HCT116 (cell line): ENCODE results near the gene HMCN2.

ENCODE experiments used
- EZH2phosphoT487 ChIP-seq: fragments of 200-600 bp; IDR thresholded peaks from 2 replicates; pipeline ENCODE4 v1.6.1; 2018; ENCODE audit warnings: antibody characterized with exemption, borderline replicate concordance
- JUND ChIP-seq: IDR thresholded peaks from 2 replicates; pipeline ENCODE4 v1.6.1; 2012
- POLR2A ChIP-seq: IDR thresholded peaks from 2 replicates; pipeline ENCODE4 v1.7.0; 2011; ENCODE audit warnings: borderline replicate concordance; ENCODE audit not compliant: insufficient read depth, insufficient read length; ENCODE audit errors: extremely low read depth
- POLR2AphosphoS5 ChIP-seq: IDR thresholded peaks from 2 replicates; pipeline ENCODE4 v1.6.1; 2011; ENCODE audit warnings: mild to moderate bottlenecking, low read depth, low read length, moderate library complexity
- RAD21 ChIP-seq: IDR thresholded peaks from 2 replicates; pipeline ENCODE4 v1.6.1; 2012; ENCODE audit warnings: low read depth, mild to moderate bottlenecking
- SIN3A ChIP-seq: IDR thresholded peaks from 2 replicates; pipeline ENCODE4 v1.6.1; 2012; ENCODE audit warnings: low read depth
- SP1 ChIP-seq: IDR thresholded peaks from 2 replicates; pipeline ENCODE4 v1.6.1; 2012; ENCODE audit warnings: low read depth
- SRF ChIP-seq: IDR thresholded peaks from 2 replicates; pipeline ENCODE4 v1.6.1; 2012; ENCODE audit warnings: low read depth
- YY1 ChIP-seq: IDR thresholded peaks from 2 replicates; pipeline ENCODE4 v1.6.1; 2011; ENCODE audit warnings: low read length, low read depth, moderate library complexity, mild to moderate bottlenecking; ENCODE audit not compliant: insufficient replicate concordance; ENCODE audit errors: extremely low read depth
- ZFX ChIP-seq: fragments of 450-650 bp; IDR thresholded peaks from 2 replicates; pipeline ENCODE4 v1.6.1; 2017
- ZNF274 ChIP-seq: fragments of 200-500 bp; sonication (Bioruptor generic); IDR thresholded peaks from 2 replicates; pipeline ENCODE4 v1.6.1; 2014; ENCODE audit warnings: mild to moderate bottlenecking, low read depth, low read length, inconsistent platforms
- TF ChIP-seq, protein P1 (sequence below), 3 experiments: fragments of 200-600 bp in 1 of 3; sonication (generic) in 1 of 3; IDR thresholded peaks in 2 of 3; conservative IDR thresholded peaks in 1 of 3; 2 replicates each; pipeline ENCODE4 v1.5.1; 2012 to 2017; ENCODE audit warnings: low read depth in 2 of 3, low read length in 2 of 3, antibody characterized with exemption in 1 of 3, borderline replicate concordance in 1 of 3, control low read depth in 1 of 3, mild to moderate bottlenecking in 1 of 3, mixed read lengths in 1 of 3, mixed run types in 1 of 3, moderate library complexity in 1 of 3; ENCODE audit not compliant: insufficient read depth in 1 of 3
- TF ChIP-seq, protein P2 (sequence below): IDR thresholded peaks from 2 replicates; pipeline ENCODE4 v1.6.1; 2011; ENCODE audit warnings: mild to moderate bottlenecking, low read length, moderate library complexity; ENCODE audit not compliant: insufficient replicate concordance; ENCODE audit errors: extremely low read depth
- TF ChIP-seq, protein P3 (sequence below): IDR thresholded peaks from 2 replicates; pipeline ENCODE4 v1.6.1; 2012

DNA sequence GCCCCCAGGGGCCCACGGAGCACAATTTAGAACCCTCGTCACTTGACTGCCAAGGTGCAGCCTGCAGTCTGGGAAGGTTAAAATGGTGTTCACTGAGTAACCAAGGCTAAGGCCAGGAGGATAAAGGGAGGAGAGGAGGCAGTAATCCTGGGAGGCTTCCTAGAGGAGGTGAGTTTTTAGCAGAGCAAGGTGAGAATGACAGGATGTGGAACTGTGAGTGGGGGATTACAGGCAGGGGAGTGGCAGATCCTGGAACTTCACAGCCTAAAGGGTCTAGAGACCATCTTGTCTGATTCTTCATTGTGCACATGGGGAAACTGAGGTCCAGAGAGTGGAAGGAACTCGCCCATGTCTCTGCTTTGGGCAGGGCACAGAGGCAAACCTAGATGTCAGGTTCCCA, 136.7 kb downstream of the HMCN2 start:
- TF ChIP-seq POLR2A = no peak
- no peak for TF ChIP-seq ZFX
- TF ChIP-seq, protein P1, sequence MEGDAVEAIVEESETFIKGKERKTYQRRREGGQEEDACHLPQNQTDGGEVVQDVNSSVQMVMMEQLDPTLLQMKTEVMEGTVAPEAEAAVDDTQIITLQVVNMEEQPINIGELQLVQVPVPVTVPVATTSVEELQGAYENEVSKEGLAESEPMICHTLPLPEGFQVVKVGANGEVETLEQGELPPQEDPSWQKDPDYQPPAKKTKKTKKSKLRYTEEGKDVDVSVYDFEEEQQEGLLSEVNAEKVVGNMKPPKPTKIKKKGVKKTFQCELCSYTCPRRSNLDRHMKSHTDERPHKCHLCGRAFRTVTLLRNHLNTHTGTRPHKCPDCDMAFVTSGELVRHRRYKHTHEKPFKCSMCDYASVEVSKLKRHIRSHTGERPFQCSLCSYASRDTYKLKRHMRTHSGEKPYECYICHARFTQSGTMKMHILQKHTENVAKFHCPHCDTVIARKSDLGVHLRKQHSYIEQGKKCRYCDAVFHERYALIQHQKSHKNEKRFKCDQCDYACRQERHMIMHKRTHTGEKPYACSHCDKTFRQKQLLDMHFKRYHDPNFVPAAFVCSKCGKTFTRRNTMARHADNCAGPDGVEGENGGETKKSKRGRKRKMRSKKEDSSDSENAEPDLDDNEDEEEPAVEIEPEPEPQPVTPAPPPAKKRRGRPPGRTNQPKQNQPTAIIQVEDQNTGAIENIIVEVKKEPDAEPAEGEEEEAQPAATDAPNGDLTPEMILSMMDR (IDR thresholded peaks at IDR 0.05 in 2 of 3, conservative IDR thresholded peaks at IDR 0.05 in 1 of 3; ENCODE audit: borderline replicate concordance in 1 of 3, insufficient read depth in 1 of 3, low read depth in 2 of 3, low read length in 2 of 3) = no peak
- no peak for TF ChIP-seq SP1
- no peak for TF ChIP-seq ZNF274
- TF ChIP-seq RAD21 = no peak
- TF ChIP-seq SIN3A = no peak
- TF ChIP-seq YY1 = no peak
- no peak for TF ChIP-seq JUND
- TF ChIP-seq POLR2AphosphoS5 = no peak
- TF ChIP-seq, protein P2, sequence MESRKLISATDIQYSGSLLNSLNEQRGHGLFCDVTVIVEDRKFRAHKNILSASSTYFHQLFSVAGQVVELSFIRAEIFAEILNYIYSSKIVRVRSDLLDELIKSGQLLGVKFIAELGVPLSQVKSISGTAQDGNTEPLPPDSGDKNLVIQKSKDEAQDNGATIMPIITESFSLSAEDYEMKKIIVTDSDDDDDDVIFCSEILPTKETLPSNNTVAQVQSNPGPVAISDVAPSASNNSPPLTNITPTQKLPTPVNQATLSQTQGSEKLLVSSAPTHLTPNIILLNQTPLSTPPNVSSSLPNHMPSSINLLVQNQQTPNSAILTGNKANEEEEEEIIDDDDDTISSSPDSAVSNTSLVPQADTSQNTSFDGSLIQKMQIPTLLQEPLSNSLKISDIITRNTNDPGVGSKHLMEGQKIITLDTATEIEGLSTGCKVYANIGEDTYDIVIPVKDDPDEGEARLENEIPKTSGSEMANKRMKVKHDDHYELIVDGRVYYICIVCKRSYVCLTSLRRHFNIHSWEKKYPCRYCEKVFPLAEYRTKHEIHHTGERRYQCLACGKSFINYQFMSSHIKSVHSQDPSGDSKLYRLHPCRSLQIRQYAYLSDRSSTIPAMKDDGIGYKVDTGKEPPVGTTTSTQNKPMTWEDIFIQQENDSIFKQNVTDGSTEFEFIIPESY = no peak
- no peak for TF ChIP-seq EZH2phosphoT487
- TF ChIP-seq, protein P3, sequence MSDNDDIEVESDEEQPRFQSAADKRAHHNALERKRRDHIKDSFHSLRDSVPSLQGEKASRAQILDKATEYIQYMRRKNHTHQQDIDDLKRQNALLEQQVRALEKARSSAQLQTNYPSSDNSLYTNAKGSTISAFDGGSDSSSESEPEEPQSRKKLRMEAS = no peak
- TF ChIP-seq SRF = no peak
